HG03103 (cell line): ENCODE measurements around the gene RNU1-2.
"Not testable (repeated sequence)": the region's sequence is repeated elsewhere in the genome, so short reads cannot be mapped to it uniquely, and the experiment has no call there.

ENCODE experiments used
- ATAC-seq: cut with Tn5 transposase; IDR thresholded peaks from one replicate; pipeline ENCODE4 v1.9.1; 2021; ENCODE audit warnings: low read depth; ENCODE audit not compliant: unreplicated experiment

The RNU1-2 gene

GRCh38 chr1:16886860-16887605 lies 8.7 kb upstream of the RNU1-2 start:
- no peak for ATAC-seq

GRCh38 chr1:16888860-16889816 lies 6.6 kb upstream of the RNU1-2 start:
- ATAC-seq = no peak

- ATAC-seq = not testable (repeated sequence)
These were observed 5.2 kb upstream of the RNU1-2 start for GRCh38 chr1:16890539-16891021.

GRCh38 chr1:16891057-16891456 lies 4.7 kb upstream of the RNU1-2 start:
- not testable (repeated sequence) for ATAC-seq

- ATAC-seq = not testable (repeated sequence)
These were observed 2.7 kb upstream of the RNU1-2 start for GRCh38 chr1:16892978-16893525.

- not testable (repeated sequence) for ATAC-seq
These were observed 2.0 kb upstream of the RNU1-2 start for GRCh38 chr1:16893796-16894195.

- not testable (repeated sequence) for ATAC-seq
These were observed 1.4 kb upstream of the RNU1-2 start for GRCh38 chr1:16894338-16894737.

- not testable (repeated sequence) for ATAC-seq
These were observed 565 bp upstream of the RNU1-2 start for GRCh38 chr1:16895233-16895597.

GRCh38 chr1:16896316-16897055 lies 706 bp downstream of the RNU1-2 start:
- ATAC-seq = peak; percentile 22

- ATAC-seq = not testable (repeated sequence)
These were observed 1.9 kb downstream of the RNU1-2 start for GRCh38 chr1:16897653-16898052.

- not testable (repeated sequence) for ATAC-seq
These were observed 2.5 kb downstream of the RNU1-2 start for GRCh38 chr1:16898298-16898697.

GRCh38 chr1:16899020-16899419 lies 3.2 kb downstream of the RNU1-2 start:
- not testable (repeated sequence) for ATAC-seq

GRCh38 chr1:16900751-16901150 lies 5.0 kb downstream of the RNU1-2 start:
- ATAC-seq = no peak

GRCh38 chr1:16901371-16901770 lies 5.6 kb downstream of the RNU1-2 start:
- ATAC-seq = not testable (repeated sequence)

- no peak for ATAC-seq
These were observed 7.3 kb downstream of the RNU1-2 start for GRCh38 chr1:16903054-16903453.

- no peak for ATAC-seq
These were observed 7.6 kb downstream of the RNU1-2 start for GRCh38 chr1:16903458-16903796.

GRCh38 chr1:16904560-16905109 lies 8.9 kb downstream of the RNU1-2 start:
- ATAC-seq = peak; percentile 76

- ATAC-seq = peak; percentile 59
These were observed 9.5 kb downstream of the RNU1-2 start for GRCh38 chr1:16905110-16905867.
